Endodermal cell (in vitro differentiated cells): Measurements from ENCODE around the gene TMTC2. TPM values are rescaled to one million over a fixed set of nuclear protein-coding genes. Genes with fewer than 3 reads are reported as not detected.

Experiments used
- DNase-seq: peaks from one replicate; pipeline ENCODE4 v3.0.0-alpha.2; 2017
- H3K27ac ChIP-seq: 2 replicates; pipeline ENCODE4 v1.5.1; 2013; ENCODE audit warnings: mild to moderate bottlenecking, low read depth, low read length, moderate library complexity
- H3K27me3 ChIP-seq: 2 replicates; pipeline ENCODE4 v1.6.1; 2013; ENCODE audit warnings: mild to moderate bottlenecking, low read length, moderate library complexity; ENCODE audit not compliant: insufficient read depth, control insufficient read depth, poor library complexity, severe bottlenecking
- H3K36me3 ChIP-seq: 2 replicates; pipeline ENCODE4 v1.7.0; 2013; ENCODE audit warnings: mild to moderate bottlenecking, low read length, moderate library complexity; ENCODE audit not compliant: control insufficient read depth, insufficient read depth
- H3K4me1 ChIP-seq: one replicate; pipeline ENCODE4 v1.7.0; 2013; ENCODE audit warnings: low read length; ENCODE audit not compliant: control insufficient read depth, insufficient read depth
- H3K4me3 ChIP-seq: 2 replicates; pipeline ENCODE4 v1.5.1; 2013; ENCODE audit warnings: mild to moderate bottlenecking, low read length, moderate library complexity
- H3K9ac ChIP-seq: 2 replicates; pipeline ENCODE4 v1.6.1; 2013; ENCODE audit warnings: mild to moderate bottlenecking, low read length, moderate library complexity; ENCODE audit not compliant: poor library complexity, severe bottlenecking; ENCODE audit errors: extremely low read depth
- H3K9me3 ChIP-seq: 2 replicates; pipeline ENCODE4 v1.6.1; 2013; ENCODE audit warnings: mild to moderate bottlenecking, low read length, moderate library complexity; ENCODE audit not compliant: control insufficient read depth
- H3K27ac Mint-ChIP-seq: 2 replicates; pipeline ENCODE4 v1.8.0; 2020; ENCODE audit warnings: mixed read lengths
- H3K27me3 Mint-ChIP-seq: 2 replicates; pipeline ENCODE4 v1.8.0; 2021; ENCODE audit warnings: mild to moderate bottlenecking, mixed read lengths; ENCODE audit not compliant: insufficient read depth
- H3K36me3 Mint-ChIP-seq: 2 replicates; pipeline ENCODE4 v1.8.0; 2020; ENCODE audit warnings: low read depth, mixed read lengths
- H3K4me1 Mint-ChIP-seq: 2 replicates; pipeline ENCODE4 v1.8.0; 2020; ENCODE audit warnings: mixed read lengths
- H3K4me3 Mint-ChIP-seq: 2 replicates; pipeline ENCODE4 v1.8.0; 2020; ENCODE audit warnings: mild to moderate bottlenecking, moderate library complexity, mixed read lengths
- H3K9me3 Mint-ChIP-seq: 2 replicates; pipeline ENCODE4 v1.8.0; 2020; ENCODE audit warnings: mild to moderate bottlenecking, mixed read lengths
- CTCF ChIP-seq: fragments of 200-600 bp; sonication (generic); conservative IDR thresholded peaks from 2 replicates; pipeline ENCODE4 v1.5.0; 2021; ENCODE audit warnings: antibody characterized with exemption, mild to moderate bottlenecking
- WGBS, 2 experiments: methylation state at CpG; one replicate each; pipeline versions ENCODE4 v1.1.5 to v1.1.7; 2013; ENCODE audit warnings: missing lambda C conversion rate in 2 of 2, mixed read lengths in 1 of 2; ENCODE audit not compliant: insufficient coverage in 1 of 2, insufficient read length in 1 of 2; 5-methylcytosine and 5-hydroxymethylcytosine counted together
- total RNA-seq, 2 donors: library from RNA; stranded (reverse); fragmentation: NEBNext Ultra II Directional in 1 of 2; extraction: Animal tissue kit (Norgen Biotek cat#: 25700) in 1 of 2; gene quantifications; 2 replicates in 1 of 2; 3 replicates in 1 of 2; pipeline ENCODE4 v1.2.1, GENCODE V29; 2021

The TMTC2 gene
- total RNA-seq, 2 donors from 2014 or later, result 7.2 to 10.8 TPM

- H3K4me1 ChIP-seq, result no peaks in the 10 kb centered on the region
- Mint-ChIP-seq H3K9me3 (no peaks in the 10 kb centered on the region), H3K27ac (no peak overlapping the region), H3K27me3 (no peaks in the 10 kb centered on the region), H3K36me3 (no peaks in the 10 kb centered on the region), H3K4me1 (peaks cover 15% of the 10 kb centered on the region), H3K4me3 (no peak overlapping the region)
- WGBS, 2 experiments, result 86% methylated on average over 2 of the region's 2 CpGs; no CpG with 5 or more reads in 1 of the 2 experiments
- H3K4me3 ChIP-seq, result no peak overlapping the region
- DNase-seq, result no peak
- H3K9ac ChIP-seq, result no peak overlapping the region
- no peak overlapping the region for H3K27ac ChIP-seq
- no peaks in the 10 kb centered on the region for H3K36me3 ChIP-seq
- TF ChIP-seq CTCF, result no peak
- H3K9me3 ChIP-seq, result no peaks in the 10 kb centered on the region
- H3K27me3 ChIP-seq, result no peaks in the 10 kb centered on the region
Measured at GRCh38 chr12:83172441-83172840, 485.7 kb downstream of the TMTC2 start.

GRCh38 chr12:83172866-83173649, 486.4 kb downstream of the TMTC2 start:
- Mint-ChIP-seq H3K27me3 (no peaks in the 10 kb centered on the region), H3K4me1 (peaks cover 15% of the 10 kb centered on the region), H3K9me3 (no peaks in the 10 kb centered on the region), H3K4me3 (no peak overlapping the region), H3K36me3 (no peaks in the 10 kb centered on the region), H3K27ac (no peak overlapping the region)
- no peaks in the 10 kb centered on the region for H3K27me3 ChIP-seq
- H3K4me3 ChIP-seq, result no peak overlapping the region
- no peaks in the 10 kb centered on the region for H3K9me3 ChIP-seq
- H3K27ac ChIP-seq, result no peak overlapping the region
- H3K4me1 ChIP-seq, result no peaks in the 10 kb centered on the region
- no peaks in the 10 kb centered on the region for H3K36me3 ChIP-seq
- no peak for TF ChIP-seq CTCF
- 91 to 95% methylated on average over 3 to 7 of the region's 7 CpGs for WGBS, 2 experiments
- H3K9ac ChIP-seq, result no peak overlapping the region
- DNase-seq, result no peak

GRCh38 chr12:83179999-83180398, 493.3 kb downstream of the TMTC2 start:
- H3K27ac ChIP-seq, result no peak overlapping the region
- TF ChIP-seq CTCF, result no peak
- Mint-ChIP-seq H3K4me3 (no peak overlapping the region), H3K4me1 (peaks cover 3% of the 10 kb centered on the region), H3K36me3 (no peaks in the 10 kb centered on the region), H3K9me3 (no peaks in the 10 kb centered on the region), H3K27me3 (no peaks in the 10 kb centered on the region), H3K27ac (no peak overlapping the region)
- H3K4me1 ChIP-seq, result no peaks in the 10 kb centered on the region
- DNase-seq, result no peak
- H3K9me3 ChIP-seq, result no peaks in the 10 kb centered on the region
- H3K9ac ChIP-seq, result no peak overlapping the region
- H3K4me3 ChIP-seq, result no peak overlapping the region
- no peaks in the 10 kb centered on the region for H3K36me3 ChIP-seq
- H3K27me3 ChIP-seq, result no peaks in the 10 kb centered on the region
